GM12878 (cell line): ENCODE data around the gene IPO5. TPM values are rescaled to one million over a fixed set of nuclear protein-coding genes. Genes with fewer than 3 reads are reported as not detected.

Source experiments
- BCL3 ChIP-seq: IDR thresholded peaks from 2 replicates; pipeline ENCODE4 v1.6.1; 2011; ENCODE audit warnings: borderline replicate concordance, low read depth, mild to moderate bottlenecking, moderate library complexity, low read length; ENCODE audit not compliant: insufficient read depth, poor library complexity, severe bottlenecking
- BRCA1 ChIP-seq: IDR thresholded peaks from 2 replicates; pipeline ENCODE4 v1.6.1; 2011; ENCODE audit warnings: low read depth, low read length, improper control_type of control experiment
- RBBP5 ChIP-seq: fragments of 200-600 bp; sonication (generic); conservative IDR thresholded peaks from 2 replicates; pipeline ENCODE4 v1.6.1; 2016
- SREBF2 ChIP-seq: IDR thresholded peaks from 2 replicates; pipeline ENCODE4 v1.6.1; 2012; ENCODE audit warnings: mild to moderate bottlenecking, low read length
- ZBTB4 ChIP-seq: fragments of 450-650 bp; formaldehyde crosslinking; IDR thresholded peaks from 2 replicates; pipeline ENCODE4 v1.4.0; 2022; ENCODE audit warnings: mild to moderate bottlenecking, moderate library complexity
- polyA plus RNA-seq, 11 experiments: library from polyadenylated mRNA; depleted of rRNA in 4 of 11; unstranded in 6 of 11; stranded (reverse) in 5 of 11; fragments of >200 nt; fragmentation: Nextera tagmentation in 4 of 11; fragmentation: Illumina TruSeq in 1 of 11; extraction: Ambion mirVana in 4 of 11; extraction: Trizol in 1 of 11; gene quantifications; 1 replicate in 1 of 11; 2 replicates in 10 of 11; pipeline versions ENCODE4 v1.2.1 to v1.2.3, GENCODE V29; 2011 to 2016; ENCODE audit warnings: inconsistent platforms in 2 of 11, missing spikeins in 2 of 11, low read depth in 1 of 11
- total RNA-seq, 4 experiments: library from RNA; depleted of rRNA in 3 of 4; stranded (reverse); fragments of >200 nt in 3 of 4; fragmentation: Illumina TruSeq in 1 of 4; extraction: Trizol in 1 of 4; gene quantifications; 2 replicates each; pipeline versions ENCODE4 v1.2.1 to v1.2.3, GENCODE V29; 2013 to 2021
- TF ChIP-seq, protein P1 (sequence below): fragments of 450-650 bp; formaldehyde crosslinking; IDR thresholded peaks from 2 replicates; pipeline ENCODE4 v1.5.0; 2022; ENCODE audit warnings: mild to moderate bottlenecking, missing genetic modification characterization

The IPO5 gene
- total and polyA plus RNA-seq, 10 of the 15 experiments (the other 5 are each of a cell fraction or from before 2014, with no cell fraction given): 45.7 to 196 (median 134) TPM

DNA sequence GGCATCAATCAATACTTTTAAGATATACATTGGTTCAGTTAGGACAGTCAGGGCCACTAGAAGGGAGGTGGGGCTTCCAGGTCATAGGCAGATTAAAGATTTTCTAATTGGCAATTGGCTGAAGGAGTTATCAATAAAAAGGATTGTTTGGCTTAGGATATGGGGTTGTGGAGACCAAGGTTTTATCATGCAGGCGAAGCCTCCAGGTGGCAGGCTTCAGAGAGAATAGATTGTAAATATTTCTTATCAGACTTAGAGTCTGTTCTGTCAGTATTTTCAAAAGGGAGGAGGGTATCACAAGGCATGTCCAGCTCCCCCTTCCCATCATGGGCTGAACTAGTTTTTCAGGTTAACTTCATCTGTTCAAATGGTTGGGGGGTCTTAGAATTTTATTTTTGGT is 112.0 kb downstream of the IPO5 start (continued):
- no peak for TF ChIP-seq ZBTB4
- no peak for TF ChIP-seq BRCA1
- TF ChIP-seq SREBF2: no peak
- TF ChIP-seq RBBP5: no peak
- TF ChIP-seq, protein P1, sequence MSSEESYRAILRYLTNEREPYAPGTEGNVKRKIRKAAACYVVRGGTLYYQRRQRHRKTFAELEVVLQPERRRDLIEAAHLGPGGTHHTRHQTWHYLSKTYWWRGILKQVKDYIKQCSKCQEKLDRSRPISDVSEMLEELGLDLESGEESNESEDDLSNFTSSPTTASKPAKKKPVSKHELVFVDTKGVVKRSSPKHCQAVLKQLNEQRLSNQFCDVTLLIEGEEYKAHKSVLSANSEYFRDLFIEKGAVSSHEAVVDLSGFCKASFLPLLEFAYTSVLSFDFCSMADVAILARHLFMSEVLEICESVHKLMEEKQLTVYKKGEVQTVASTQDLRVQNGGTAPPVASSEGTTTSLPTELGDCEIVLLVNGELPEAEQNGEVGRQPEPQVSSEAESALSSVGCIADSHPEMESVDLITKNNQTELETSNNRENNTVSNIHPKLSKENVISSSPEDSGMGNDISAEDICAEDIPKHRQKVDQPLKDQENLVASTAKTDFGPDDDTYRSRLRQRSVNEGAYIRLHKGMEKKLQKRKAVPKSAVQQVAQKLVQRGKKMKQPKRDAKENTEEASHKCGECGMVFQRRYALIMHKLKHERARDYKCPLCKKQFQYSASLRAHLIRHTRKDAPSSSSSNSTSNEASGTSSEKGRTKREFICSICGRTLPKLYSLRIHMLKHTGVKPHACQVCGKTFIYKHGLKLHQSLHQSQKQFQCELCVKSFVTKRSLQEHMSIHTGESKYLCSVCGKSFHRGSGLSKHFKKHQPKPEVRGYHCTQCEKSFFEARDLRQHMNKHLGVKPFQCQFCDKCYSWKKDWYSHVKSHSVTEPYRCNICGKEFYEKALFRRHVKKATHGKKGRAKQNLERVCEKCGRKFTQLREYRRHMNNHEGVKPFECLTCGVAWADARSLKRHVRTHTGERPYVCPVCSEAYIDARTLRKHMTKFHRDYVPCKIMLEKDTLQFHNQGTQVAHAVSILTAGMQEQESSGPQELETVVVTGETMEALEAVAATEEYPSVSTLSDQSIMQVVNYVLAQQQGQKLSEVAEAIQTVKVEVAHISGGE (CRISPR knock-in tag): no peak
- TF ChIP-seq BCL3: no peak
